GM21825 (cell line): ENCODE results near the gene XPR1.
"Not testable (repeated sequence)": the region's sequence is repeated elsewhere in the genome, so short reads cannot be mapped to it uniquely, and the experiment has no call there.

ENCODE experiments used
- ATAC-seq: cut with Tn5 transposase; IDR thresholded peaks from one replicate; pipeline ENCODE4 v1.9.1; 2021; ENCODE audit warnings: mild to moderate bottlenecking, moderate library complexity; ENCODE audit not compliant: unreplicated experiment

Gene XPR1

GRCh38 chr1:180833180-180833579, 201.4 kb downstream of the XPR1 start:
- not testable (repeated sequence) for ATAC-seq

- no peak for ATAC-seq
Observed at GRCh38 chr1:180836449-180836848, 204.6 kb downstream of the XPR1 start.

GRCh38 chr1:180837020-180837419, 205.2 kb downstream of the XPR1 start:
- no peak for ATAC-seq

DNA sequence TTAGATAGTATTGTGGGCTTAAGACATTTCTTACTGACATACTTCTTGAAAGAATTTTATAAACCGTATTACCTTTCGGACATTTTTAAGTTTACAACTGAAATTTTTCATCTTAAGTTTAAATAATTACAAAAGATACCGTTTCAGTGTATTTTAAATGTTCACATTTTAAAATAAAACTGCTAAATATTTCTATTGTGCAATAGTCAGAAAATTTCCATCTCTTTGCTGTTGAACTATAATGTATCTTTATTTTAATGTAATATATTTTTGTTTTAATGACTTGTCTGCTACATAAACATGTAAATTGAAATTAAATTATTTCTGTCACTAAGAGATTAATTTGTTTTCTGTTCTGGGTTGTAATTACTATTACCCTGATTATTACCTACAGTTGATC, 206.7 kb downstream of the XPR1 start:
- no peak for ATAC-seq

DNA sequence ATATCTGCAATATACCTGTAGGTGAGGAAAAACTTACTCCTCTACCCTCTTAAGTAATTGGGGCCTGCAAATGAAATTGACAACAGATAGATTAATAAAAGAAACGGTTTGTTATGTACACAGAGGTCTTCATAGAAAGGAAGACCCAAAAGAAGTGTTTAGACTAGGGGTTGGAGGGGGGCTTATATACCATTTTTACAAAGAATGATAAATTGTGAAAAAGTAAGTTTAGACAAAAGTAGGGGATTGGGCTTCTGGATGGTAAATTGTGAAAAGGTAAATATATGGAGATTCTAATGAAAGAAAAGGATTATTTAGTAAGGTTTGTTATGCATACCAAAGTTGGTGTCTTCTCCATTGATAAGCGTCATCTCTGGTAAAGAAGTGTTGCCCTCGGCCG, 207.7 kb downstream of the XPR1 start:
- no peak for ATAC-seq

- ATAC-seq, result no peak
Observed at GRCh38 chr1:180841415-180841814, 209.6 kb downstream of the XPR1 start.

- ATAC-seq, result no peak
Observed at GRCh38 chr1:180842052-180842451, 210.2 kb downstream of the XPR1 start.

DNA sequence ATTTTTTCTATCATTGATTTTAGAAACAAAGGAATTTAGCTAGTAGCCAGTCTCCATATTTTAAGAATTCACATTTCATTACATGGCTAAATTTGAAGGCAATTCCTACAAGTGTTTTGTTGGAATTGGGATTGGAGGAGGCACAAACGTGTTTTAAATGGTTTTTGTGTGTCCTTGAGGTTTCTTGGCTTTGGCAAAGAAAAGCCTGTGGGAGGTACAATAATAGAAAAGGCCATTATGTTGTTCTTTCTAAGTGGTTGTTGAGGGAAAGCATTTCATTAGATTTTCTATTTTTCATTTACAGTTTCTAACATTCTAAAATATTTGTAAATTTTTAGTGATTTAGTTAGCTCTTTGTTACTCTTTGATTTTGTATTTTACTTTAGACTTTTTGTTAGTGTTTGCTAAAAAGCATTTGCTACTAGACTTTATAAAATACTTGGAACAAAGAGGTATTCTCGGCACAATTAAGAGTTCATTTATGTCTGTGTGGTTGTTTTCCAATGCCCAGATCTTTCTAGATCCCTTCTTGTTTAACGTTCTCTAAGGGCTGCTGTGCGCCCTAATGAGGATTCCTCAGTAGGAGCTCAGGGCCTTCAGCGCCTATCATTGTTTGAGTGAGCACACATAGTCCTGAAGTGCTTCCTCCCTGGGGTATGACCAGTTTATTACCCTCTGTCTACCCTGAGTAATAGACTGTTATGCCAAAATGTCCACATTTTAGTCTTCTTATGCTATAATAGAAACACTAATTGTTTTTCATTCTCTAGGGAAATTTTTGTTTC, 210.9 kb downstream of the XPR1 start:
- ATAC-seq, result no peak

DNA sequence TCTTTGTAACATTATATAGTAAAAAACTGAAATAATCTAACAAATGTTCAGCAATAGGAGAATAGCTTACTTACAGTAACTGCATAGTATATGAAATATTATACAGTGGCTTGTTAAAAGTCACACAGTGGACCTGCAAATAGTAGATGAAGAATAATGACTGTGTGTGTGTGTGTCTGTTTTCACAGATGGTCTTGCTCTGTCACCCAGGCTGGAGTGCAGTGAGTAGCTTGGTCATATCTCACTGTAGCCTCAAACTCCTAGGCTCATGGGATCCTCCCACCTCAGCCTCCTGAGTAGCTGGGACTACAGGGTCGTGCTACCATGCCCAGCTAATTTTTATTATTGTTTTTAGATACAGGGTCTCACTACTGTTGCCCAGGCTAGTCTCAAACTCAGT, 213.5 kb downstream of the XPR1 start:
- ATAC-seq, result no peak

GRCh38 chr1:180848191-180848590, 216.4 kb downstream of the XPR1 start:
- ATAC-seq, result no peak

DNA sequence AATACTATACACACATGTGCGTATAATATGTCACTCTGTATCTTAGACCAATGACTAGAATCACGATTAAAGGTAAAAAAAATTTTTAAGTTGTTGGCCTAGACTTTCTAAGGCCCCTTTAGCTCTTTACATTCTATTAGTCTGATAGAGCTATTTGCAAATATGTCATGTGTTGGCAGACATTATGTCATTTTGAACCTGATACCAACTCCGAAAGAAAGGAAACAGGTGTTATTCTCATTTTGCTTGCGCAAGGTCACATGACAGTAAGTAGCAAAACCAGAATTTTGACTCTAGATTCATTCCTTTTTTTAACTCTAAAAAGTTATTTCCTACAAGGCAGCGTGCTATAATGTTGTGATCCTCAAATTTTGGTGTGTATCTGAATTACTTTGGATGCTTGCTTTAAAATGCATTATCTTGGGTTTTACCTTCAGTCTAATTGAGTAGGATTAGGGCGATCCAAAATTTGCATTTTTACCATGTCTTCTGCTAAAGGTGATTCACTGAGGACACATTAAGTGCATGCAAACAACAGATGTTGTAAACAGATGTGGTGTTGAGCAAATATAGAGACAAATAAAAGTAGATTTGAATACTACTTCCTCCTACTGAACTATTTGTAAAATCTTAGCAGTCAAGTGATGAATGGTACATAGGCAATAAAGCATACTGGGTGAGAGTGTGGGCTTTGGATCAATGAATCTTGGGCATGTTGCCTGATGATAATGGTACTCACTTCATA, 217.4 kb downstream of the XPR1 start:
- peak; percentile 77 for ATAC-seq

GRCh38 chr1:180851995-180852887, 220.4 kb downstream of the XPR1 start:
- ATAC-seq, result no peak

DNA sequence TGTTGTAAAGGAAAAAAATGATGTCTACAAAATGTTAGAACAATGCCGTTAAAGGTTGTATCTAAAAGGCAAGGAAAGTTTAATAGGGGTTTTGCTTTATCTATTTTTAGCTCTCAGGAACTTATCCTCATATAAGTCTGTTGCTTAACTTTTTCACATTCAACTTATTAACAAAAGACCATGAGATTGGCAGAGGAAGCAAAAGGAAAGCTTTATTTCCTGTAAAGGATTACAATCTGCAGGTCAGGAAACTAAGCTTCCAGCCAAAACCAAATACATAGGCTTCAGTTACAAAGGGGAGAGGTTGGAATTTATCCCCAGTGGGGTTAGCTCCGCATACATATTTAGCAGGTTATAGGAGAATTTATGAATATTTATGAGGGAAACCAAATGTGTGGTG, 222.2 kb downstream of the XPR1 start:
- no peak for ATAC-seq

DNA sequence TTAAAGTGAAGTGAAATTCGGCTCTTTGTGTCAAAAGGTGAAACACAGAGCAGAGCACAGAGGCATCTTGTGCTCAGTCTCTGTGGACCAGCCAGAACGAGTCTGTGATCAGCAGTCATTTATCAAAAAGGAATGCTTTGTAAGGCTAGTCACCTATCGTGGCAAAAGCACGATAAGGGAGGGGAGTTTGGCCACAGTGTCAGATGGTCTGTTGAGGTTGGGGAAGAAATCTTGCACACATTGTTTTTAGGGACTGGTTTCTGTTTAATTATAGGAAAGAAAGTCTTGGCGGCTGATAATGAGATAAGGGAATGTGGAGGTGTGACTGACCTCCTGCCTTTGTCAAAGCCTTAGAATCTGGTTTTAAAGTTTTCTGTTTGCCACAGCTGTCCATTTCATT, 222.6 kb downstream of the XPR1 start:
- no peak for ATAC-seq

GRCh38 chr1:180857947-180858725, 226.3 kb downstream of the XPR1 start:
- ATAC-seq, result not testable (repeated sequence)

- no peak for ATAC-seq
Observed at GRCh38 chr1:180859306-180859705, 227.5 kb downstream of the XPR1 start.

DNA sequence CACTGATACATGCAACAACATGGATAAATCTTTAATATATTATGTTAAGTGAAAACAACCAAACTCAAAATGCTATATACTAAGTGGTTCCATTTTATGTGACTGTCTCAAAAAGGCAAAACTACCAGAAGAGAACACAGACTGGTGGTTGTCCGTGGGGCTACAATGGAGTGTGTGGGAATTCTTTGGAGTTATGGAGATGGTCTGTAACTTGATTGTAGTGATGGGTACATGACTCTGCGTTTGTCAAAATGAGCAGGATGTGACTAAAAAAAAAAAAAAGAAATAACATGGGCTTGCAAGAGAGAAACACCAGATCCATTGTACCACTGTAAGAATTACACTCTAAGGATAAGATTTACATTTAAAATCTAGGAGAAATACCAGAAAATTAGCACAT, 228.7 kb downstream of the XPR1 start:
- no peak for ATAC-seq

- no peak for ATAC-seq
Observed at GRCh38 chr1:180862305-180862704, 230.5 kb downstream of the XPR1 start.

GRCh38 chr1:180863158-180863775, 231.4 kb downstream of the XPR1 start:
- no peak for ATAC-seq
